K562 treated with DMSO at 1 percent for 12 hours (cell line): Measurements from ENCODE around the gene CCDC195. TPM values are rescaled to one million over a fixed set of nuclear protein-coding genes. Genes with fewer than 3 reads are reported as not detected.

ENCODE experiments used
- total RNA-seq: library from RNA; unstranded; fragments of 300-600 nt; gene quantifications from 2 replicates; pipeline ENCODE4 v1.2.3, GENCODE V29; 2022; ENCODE audit not compliant: insufficient read depth

The CCDC195 gene, protein sequence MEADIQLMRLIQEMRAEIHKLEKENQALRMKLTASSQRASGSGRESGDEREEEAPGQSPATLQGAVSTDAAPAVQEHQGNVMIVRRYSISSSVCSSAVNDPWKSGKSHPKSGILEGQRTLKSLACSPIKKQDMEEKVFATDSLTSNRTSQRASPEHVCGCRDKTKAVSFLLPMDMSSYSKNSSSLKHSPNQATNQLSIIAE
- not detected in 2 replicates for total RNA-seq

DNA sequence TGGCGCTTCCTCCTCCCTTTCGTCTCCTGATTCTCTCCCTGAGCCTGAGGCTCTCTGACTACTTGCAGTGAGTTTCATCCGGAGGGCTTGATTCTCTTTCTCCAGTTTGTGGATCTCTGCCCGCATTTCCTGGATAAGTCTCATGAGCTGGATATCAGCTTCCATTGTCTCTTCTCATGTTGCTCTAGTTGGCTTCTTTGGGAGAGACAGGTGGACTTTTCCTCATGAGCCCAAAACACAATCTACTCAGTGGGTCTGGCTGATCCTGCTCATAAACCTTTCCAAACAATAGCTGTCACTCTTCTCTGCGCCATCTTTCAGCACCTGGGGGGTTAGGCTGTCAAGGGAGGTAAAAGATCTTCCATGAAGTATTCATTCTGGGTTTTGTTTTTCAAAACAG, at the start of gene CCDC195:
CCDC195 (minus strand) TSS at position 165 of the 400 bp plus-strand sequence; CDS start at position 165, 0 bp downstream.

Other genes starting within 250 kb of the CCDC195 start
- gene CUL3, start 131.0 kb downstream of the CCDC195 start, total RNA-seq = 26.5 and 36.6 TPM in 2 replicates